Choroid plexus epithelial cell (primary cell): ENCODE data around the gene BTBD7.
A peak's percentile ranks its signal among the peaks of the same experiment; 100 is the strongest.

ENCODE experiments used
- DNase-seq: peaks from one replicate; pipeline ENCODE4 v3.0.0-alpha.2; 2010; ENCODE audit warnings: low read depth
- H3K4me3 ChIP-seq: 2 replicates; pipeline ENCODE4 v1.5.1; 2011; ENCODE audit warnings: low read depth, mild to moderate bottlenecking, control low read depth, low read length, moderate library complexity
- TF ChIP-seq, protein P1 (sequence below): conservative IDR thresholded peaks from 2 replicates; pipeline ENCODE4 v1.5.1; 2011; ENCODE audit warnings: low read depth, mild to moderate bottlenecking, control low read depth, inconsistent platforms, low read length, moderate library complexity

BTBD7 gene

DNA sequence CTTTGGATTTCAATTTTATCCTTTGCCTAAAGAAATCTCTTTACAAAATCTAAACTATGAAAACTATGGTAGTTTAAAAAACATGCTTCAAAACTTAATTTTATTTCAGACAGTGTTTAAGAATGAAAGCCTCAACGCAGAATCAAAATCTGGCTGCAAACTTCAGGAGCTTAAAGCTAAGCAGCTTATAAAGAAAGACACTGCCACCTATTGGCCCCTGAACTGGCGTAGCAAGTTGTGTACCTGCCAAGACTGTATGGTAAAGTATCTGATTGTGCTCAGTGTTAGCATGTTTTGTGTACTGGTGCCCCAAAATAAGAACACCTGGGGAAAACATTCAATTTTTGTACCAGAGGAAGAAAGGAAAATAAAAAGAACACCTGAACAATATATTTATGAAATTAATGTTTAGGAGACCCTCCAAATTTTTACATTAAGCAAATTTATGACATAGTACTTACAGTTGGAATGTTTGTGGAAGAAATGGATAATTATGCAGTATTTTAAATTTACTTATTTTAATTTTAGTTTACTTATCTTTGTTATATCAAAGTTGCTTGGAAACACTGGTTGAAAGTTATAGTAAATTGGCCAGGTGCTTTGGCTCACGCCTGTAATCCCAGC lies 113.6 kb downstream of the BTBD7 start:
- peak; percentile 80 for DNase-seq
- TF ChIP-seq, protein P1, sequence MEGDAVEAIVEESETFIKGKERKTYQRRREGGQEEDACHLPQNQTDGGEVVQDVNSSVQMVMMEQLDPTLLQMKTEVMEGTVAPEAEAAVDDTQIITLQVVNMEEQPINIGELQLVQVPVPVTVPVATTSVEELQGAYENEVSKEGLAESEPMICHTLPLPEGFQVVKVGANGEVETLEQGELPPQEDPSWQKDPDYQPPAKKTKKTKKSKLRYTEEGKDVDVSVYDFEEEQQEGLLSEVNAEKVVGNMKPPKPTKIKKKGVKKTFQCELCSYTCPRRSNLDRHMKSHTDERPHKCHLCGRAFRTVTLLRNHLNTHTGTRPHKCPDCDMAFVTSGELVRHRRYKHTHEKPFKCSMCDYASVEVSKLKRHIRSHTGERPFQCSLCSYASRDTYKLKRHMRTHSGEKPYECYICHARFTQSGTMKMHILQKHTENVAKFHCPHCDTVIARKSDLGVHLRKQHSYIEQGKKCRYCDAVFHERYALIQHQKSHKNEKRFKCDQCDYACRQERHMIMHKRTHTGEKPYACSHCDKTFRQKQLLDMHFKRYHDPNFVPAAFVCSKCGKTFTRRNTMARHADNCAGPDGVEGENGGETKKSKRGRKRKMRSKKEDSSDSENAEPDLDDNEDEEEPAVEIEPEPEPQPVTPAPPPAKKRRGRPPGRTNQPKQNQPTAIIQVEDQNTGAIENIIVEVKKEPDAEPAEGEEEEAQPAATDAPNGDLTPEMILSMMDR: peak; percentile 76
- no peak overlapping the region for H3K4me3 ChIP-seq

DNA sequence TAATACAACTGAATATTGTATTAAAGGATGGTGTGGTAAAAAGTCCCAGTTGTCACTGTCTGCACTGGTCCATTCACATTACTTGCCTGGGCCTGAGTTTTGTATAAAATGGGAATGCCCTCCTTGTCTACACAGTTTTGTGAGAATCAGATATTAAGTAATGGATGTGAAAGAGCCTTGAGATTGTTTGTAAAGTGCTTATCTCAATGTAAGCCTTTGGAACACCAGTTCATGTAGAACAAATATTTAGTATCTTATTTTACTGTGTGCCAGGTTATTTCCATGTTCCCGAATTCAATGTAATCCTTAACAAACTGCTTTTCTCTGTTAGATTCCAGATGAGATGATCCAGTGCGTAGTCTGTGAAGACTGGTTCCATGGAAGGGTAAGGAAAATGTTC lies 118.2 kb downstream of the BTBD7 start:
- no peak for DNase-seq
- TF ChIP-seq, protein P1: no peak
- H3K4me3 ChIP-seq: no peak overlapping the region

DNA sequence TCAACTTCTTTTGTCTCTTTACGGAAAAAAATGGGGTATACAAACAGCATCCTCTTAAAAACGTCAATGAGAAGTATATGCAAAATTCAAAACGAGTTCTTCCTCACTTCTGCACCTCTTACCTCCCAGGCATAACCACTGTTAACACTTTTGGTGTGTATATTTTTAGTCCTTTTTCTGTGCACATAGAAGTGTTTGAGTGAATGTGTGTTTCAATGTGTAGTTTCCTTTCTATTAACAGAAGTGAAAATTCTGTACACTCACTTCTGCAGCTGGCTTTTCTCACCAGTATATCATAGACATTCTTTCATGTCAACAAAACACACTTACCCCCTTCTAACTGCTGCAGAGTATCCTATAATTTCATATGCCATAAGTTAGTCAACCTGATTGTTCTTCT lies 120.4 kb downstream of the BTBD7 start:
- H3K4me3 ChIP-seq: no peak overlapping the region
- TF ChIP-seq, protein P1: no peak
- no peak for DNase-seq

DNA sequence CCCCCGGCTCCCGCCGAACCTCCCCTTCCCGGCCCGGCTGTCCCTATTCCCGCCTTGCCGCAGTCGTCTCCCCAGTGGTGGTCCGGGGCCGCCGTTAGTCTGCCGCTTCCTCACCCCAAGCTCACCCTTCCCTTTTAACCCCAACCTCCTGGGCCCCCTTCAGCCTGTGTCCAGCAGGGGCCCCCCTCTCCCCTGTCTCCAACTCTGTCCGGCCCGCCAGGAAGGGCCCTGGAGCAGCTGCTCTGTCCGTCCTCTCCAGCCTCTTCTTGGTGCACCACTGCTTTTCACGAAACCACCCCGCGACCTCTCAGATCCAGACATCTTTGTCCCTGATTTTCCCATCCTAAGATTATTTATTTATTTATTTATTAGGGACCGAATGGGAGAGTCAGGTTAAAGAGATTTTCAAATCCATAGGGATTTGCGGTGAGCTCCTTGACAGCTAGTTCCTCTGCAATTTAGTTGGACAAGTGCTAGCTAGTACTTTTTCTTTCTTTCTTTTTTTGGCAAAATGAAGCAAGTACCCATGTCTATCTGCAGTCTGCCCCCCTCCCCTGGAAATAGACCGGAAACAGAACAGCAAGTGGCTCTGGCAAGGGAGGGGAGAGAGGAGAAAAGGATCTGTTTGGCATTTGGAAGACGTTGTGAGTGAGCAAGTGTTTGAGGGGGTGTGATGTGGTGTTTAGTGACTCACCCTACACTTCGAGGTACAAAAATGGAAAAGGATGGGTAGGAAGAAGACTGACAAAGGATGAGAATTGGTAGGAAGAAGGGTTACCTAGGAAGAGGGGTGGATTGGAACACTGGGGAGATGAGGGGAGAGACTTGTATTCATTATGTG lies 125.1 kb downstream of the BTBD7 start:
- TF ChIP-seq, protein P1: peak; percentile 60
- DNase-seq: peak; percentile 65
- peak overlapping the region; percentile 74 for H3K4me3 ChIP-seq

DNA sequence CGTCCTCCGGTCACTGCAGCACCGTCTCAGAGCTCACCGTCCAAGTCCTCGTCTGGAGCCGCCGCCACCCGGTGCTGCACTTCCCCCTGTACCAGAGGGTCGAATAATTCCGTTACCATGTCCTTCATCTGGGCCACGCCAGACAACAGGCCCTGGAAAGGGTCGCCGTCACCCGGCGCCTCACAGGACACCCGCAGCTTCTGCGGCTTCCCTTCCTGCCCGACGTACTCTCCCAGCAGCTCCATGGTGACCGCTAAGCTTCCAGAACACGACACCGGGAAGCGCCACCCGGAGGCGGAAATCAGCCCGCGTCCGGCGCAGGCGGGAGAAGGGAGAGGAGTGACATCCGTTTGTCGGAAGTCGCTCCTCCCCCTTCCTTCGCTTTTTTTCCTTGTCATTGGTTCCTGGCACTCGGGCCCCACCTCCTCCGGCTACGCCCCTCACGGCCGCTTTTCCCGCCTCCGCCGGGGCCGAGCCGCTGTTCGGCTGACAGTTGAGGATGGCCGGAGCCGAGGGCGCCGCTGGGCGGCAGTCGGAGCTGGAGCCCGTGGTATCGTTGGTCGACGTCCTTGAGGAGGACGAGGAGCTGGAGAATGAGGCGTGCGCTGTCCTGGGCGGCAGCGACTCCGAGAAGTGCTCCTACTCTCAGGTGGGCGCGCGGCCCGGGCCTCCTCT lies 125.9 kb downstream of the BTBD7 start, which contains the start of the genes GON7 and UBR7:
Gene GON7, minus strand, starts transcription at position 273 of the 675 bp plus-strand sequence. Its CDS starts 28 bp downstream, at position 245.
Gene UBR7, plus strand, starts transcription at position 464 of the 675 bp plus-strand sequence. Its CDS starts 36 bp downstream, at position 500.
- TF ChIP-seq, protein P1: peak; percentile 39
- peak; percentile 97 for DNase-seq
- H3K4me3 ChIP-seq: peak within 1 kb of the TSS; percentile 74

DNA sequence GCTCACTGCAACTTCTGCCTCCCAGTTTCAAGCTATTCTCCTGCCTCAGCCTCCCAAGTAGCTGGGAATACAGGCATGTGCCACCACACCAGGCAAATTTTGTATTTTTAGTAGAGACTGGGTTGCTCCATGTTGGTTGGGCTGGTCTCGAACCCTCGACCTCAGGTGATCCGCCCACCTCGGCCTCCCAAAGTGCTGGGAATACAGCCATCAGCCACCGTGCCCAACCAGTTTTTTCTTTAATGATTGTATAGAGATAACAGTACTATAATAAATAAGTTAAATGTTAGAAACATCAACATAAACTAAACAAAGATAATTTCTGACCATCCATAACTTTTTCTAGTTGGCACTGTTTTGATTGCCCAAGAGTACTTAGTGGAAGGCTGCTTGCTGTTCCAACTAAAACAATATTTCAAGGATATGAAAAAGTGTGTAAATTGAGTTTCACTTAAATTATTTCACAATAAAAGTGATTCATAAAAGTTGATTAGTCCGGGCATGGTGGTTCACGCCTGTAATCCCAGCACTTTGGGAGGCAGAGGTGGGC lies 131.6 kb downstream of the BTBD7 start:
- TF ChIP-seq, protein P1: no peak
- DNase-seq: no peak
- no peak overlapping the region for H3K4me3 ChIP-seq
